ENCODE measurements around the gene HOOK2.

HOOK2 gene

DNA sequence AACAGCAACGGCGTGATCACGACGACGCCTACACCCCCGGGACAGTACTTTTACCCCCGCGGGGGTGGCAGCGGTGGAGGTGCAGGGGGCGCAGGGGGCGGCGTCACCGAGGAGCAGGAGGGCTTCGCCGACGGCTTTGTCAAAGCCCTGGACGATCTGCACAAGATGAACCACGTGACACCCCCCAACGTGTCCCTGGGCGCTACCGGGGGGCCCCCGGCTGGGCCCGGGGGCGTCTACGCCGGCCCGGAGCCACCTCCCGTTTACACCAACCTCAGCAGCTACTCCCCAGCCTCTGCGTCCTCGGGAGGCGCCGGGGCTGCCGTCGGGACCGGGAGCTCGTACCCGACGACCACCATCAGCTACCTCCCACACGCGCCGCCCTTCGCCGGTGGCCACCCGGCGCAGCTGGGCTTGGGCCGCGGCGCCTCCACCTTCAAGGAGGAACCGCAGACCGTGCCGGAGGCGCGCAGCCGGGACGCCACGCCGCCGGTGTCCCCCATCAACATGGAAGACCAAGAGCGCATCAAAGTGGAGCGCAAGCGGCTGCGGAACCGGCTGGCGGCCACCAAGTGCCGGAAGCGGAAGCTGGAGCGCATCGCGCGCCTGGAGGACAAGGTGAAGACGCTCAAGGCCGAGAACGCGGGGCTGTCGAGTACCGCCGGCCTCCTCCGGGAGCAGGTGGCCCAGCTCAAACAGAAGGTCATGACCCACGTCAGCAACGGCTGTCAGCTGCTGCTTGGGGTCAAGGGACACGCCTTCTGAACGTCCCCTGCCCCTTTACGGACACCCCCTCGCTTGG lies 16.9 kb upstream of the HOOK2 start (continued):
- TF ChIP-seq, protein P1, sequence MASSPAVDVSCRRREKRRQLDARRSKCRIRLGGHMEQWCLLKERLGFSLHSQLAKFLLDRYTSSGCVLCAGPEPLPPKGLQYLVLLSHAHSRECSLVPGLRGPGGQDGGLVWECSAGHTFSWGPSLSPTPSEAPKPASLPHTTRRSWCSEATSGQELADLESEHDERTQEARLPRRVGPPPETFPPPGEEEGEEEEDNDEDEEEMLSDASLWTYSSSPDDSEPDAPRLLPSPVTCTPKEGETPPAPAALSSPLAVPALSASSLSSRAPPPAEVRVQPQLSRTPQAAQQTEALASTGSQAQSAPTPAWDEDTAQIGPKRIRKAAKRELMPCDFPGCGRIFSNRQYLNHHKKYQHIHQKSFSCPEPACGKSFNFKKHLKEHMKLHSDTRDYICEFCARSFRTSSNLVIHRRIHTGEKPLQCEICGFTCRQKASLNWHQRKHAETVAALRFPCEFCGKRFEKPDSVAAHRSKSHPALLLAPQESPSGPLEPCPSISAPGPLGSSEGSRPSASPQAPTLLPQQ (tag by site-specific recombination; IDR thresholded peaks at IDR 0.05) = peak; percentile 63
- TF ChIP-seq TCF7L2 (IDR thresholded peaks at IDR 0.05; ENCODE audit: borderline replicate concordance, low read depth, low read length) (no peak), ZNF629 (tag by site-specific recombination; IDR thresholded peaks at IDR 0.05) (peak; percentile 6; the same call in 1 of the 2 replicates), ZNF157 (tag by site-specific recombination; IDR thresholded peaks at IDR 0.05) (no peak), ZNF404 (tag by site-specific recombination; IDR thresholded peaks at IDR 0.05) (no peak), ZNF791 (tag by site-specific recombination; IDR thresholded peaks at IDR 0.05) (no peak), ZNF707 (tag by site-specific recombination; IDR thresholded peaks at IDR 0.05) (no peak), ZBTB8A (tag by site-specific recombination; IDR thresholded peaks at IDR 0.05) (peak; percentile 64), ZNF350 (tag by site-specific recombination; IDR thresholded peaks at IDR 0.05) (no peak), GLIS2 (tag by site-specific recombination; IDR thresholded peaks at IDR 0.05) (peak; percentile 98), ZNF560 (tag by site-specific recombination; IDR thresholded peaks at IDR 0.05; ENCODE audit: borderline replicate concordance) (no peak), YY2 (tag by site-specific recombination; IDR thresholded peaks at IDR 0.05) (peak; percentile 79), ZNF239 (tag by site-specific recombination; IDR thresholded peaks at IDR 0.05) (no peak), ZBTB7A (tag by site-specific recombination; IDR thresholded peaks at IDR 0.05; ENCODE audit: low read depth) (peak; percentile 68), ZNF140 (tag by site-specific recombination; IDR thresholded peaks at IDR 0.05) (no peak), ZNF248 (tag by site-specific recombination; IDR thresholded peaks at IDR 0.05) (no peak), ZNF16 (tag by site-specific recombination; IDR thresholded peaks at IDR 0.05; ENCODE audit: low read depth) (no peak), SCRT2 (tag by site-specific recombination; IDR thresholded peaks at IDR 0.05) (no peak), ZNF776 (tag by site-specific recombination; IDR thresholded peaks at IDR 0.05; ENCODE audit: borderline replicate concordance) (no peak), ZBTB20 (tag by site-specific recombination; IDR thresholded peaks at IDR 0.05) (peak; percentile 71; the same call in 1 of the 2 replicates), ZNF155 (tag by site-specific recombination; IDR thresholded peaks at IDR 0.05) (no peak), ZNF112 (tag by site-specific recombination; IDR thresholded peaks at IDR 0.05) (no peak), SP2 (tag by site-specific recombination; IDR thresholded peaks at IDR 0.05) (peak; percentile 76), ZFP3 (tag by site-specific recombination; IDR thresholded peaks at IDR 0.05; ENCODE audit: low read depth) (no peak), ZNF768 (tag by site-specific recombination; IDR thresholded peaks at IDR 0.05) (no peak)
- TF ChIP-seq, protein P2, sequence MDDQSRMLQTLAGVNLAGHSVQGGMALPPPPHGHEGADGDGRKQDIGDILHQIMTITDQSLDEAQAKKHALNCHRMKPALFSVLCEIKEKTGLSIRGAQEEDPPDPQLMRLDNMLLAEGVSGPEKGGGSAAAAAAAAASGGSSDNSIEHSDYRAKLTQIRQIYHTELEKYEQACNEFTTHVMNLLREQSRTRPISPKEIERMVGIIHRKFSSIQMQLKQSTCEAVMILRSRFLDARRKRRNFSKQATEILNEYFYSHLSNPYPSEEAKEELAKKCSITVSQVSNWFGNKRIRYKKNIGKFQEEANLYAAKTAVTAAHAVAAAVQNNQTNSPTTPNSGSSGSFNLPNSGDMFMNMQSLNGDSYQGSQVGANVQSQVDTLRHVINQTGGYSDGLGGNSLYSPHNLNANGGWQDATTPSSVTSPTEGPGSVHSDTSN (CRISPR knock-in tag; IDR thresholded peaks at IDR 0.05) = no peak
- TF ChIP-seq, protein P3, sequence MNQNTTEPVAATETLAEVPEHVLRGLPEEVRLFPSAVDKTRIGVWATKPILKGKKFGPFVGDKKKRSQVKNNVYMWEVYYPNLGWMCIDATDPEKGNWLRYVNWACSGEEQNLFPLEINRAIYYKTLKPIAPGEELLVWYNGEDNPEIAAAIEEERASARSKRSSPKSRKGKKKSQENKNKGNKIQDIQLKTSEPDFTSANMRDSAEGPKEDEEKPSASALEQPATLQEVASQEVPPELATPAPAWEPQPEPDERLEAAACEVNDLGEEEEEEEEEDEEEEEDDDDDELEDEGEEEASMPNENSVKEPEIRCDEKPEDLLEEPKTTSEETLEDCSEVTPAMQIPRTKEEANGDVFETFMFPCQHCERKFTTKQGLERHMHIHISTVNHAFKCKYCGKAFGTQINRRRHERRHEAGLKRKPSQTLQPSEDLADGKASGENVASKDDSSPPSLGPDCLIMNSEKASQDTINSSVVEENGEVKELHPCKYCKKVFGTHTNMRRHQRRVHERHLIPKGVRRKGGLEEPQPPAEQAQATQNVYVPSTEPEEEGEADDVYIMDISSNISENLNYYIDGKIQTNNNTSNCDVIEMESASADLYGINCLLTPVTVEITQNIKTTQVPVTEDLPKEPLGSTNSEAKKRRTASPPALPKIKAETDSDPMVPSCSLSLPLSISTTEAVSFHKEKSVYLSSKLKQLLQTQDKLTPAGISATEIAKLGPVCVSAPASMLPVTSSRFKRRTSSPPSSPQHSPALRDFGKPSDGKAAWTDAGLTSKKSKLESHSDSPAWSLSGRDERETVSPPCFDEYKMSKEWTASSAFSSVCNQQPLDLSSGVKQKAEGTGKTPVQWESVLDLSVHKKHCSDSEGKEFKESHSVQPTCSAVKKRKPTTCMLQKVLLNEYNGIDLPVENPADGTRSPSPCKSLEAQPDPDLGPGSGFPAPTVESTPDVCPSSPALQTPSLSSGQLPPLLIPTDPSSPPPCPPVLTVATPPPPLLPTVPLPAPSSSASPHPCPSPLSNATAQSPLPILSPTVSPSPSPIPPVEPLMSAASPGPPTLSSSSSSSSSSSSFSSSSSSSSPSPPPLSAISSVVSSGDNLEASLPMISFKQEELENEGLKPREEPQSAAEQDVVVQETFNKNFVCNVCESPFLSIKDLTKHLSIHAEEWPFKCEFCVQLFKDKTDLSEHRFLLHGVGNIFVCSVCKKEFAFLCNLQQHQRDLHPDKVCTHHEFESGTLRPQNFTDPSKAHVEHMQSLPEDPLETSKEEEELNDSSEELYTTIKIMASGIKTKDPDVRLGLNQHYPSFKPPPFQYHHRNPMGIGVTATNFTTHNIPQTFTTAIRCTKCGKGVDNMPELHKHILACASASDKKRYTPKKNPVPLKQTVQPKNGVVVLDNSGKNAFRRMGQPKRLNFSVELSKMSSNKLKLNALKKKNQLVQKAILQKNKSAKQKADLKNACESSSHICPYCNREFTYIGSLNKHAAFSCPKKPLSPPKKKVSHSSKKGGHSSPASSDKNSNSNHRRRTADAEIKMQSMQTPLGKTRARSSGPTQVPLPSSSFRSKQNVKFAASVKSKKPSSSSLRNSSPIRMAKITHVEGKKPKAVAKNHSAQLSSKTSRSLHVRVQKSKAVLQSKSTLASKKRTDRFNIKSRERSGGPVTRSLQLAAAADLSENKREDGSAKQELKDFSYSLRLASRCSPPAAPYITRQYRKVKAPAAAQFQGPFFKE (tag by site-specific recombination; IDR thresholded peaks at IDR 0.05; ENCODE audit: borderline replicate concordance) = no peak
- TF ChIP-seq, protein P4, sequence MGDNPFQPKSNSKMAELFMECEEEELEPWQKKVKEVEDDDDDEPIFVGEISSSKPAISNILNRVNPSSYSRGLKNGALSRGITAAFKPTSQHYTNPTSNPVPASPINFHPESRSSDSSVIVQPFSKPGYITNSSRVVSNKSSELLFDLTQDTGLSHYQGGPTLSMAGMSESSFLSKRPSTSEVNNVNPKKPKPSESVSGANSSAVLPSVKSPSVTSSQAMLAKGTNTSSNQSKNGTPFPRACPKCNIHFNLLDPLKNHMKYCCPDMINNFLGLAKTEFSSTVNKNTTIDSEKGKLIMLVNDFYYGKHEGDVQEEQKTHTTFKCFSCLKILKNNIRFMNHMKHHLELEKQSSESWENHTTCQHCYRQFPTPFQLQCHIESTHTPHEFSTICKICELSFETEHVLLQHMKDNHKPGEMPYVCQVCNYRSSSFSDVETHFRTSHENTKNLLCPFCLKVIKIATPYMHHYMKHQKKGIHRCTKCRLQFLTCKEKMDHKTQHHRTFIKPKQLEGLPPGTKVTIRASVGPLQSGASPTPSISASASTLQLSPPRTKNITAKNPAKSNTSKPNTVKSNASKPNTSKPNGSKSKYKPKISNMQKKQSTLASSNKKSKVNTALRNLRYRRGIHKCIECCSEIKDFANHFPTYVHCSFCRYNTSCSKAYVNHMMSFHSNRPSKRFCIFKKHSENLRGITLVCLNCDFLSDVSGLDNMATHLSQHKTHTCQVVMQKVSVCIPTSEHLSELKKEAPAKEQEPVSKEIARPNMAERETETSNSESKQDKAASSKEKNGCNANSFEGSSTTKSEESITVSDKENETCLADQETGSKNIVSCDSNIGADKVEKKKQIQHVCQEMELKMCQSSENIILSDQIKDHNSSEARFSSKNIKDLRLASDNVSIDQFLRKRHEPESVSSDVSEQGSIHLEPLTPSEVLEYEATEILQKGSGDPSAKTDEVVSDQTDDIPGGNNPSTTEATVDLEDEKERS (tag by site-specific recombination; IDR thresholded peaks at IDR 0.05) = no peak

Data from HEK293 (cell line).